ENCODE measurements around the gene SUDS3.
A peak's percentile ranks its signal among the peaks of the same experiment; 100 is the strongest.

SUDS3 gene

GRCh38 chr12:118356809-118357256 is 19.5 kb upstream of the SUDS3 start:
- DNase-seq (ENCODE audit: low read depth): no peak

- no peak for DNase-seq (ENCODE audit: low read depth)
Observed at GRCh38 chr12:118357257-118358007, 18.9 kb upstream of the SUDS3 start.

- DNase-seq (ENCODE audit: low read depth): no peak
Observed at GRCh38 chr12:118358008-118358359, 18.4 kb upstream of the SUDS3 start.

- no peak for DNase-seq (ENCODE audit: low read depth)
Observed at GRCh38 chr12:118358612-118359540, 17.5 kb upstream of the SUDS3 start.

GRCh38 chr12:118359541-118359915 is 16.8 kb upstream of the SUDS3 start:
- DNase-seq (ENCODE audit: low read depth): no peak

GRCh38 chr12:118361092-118361404 is 15.3 kb upstream of the SUDS3 start:
- no peak for DNase-seq (ENCODE audit: low read depth)

GRCh38 chr12:118361889-118362288 is 14.5 kb upstream of the SUDS3 start:
- no peak for DNase-seq (ENCODE audit: low read depth)

- DNase-seq (ENCODE audit: low read depth): no peak
Observed at GRCh38 chr12:118368821-118369220, 7.5 kb upstream of the SUDS3 start.

GRCh38 chr12:118370601-118371000 is 5.8 kb upstream of the SUDS3 start:
- DNase-seq (ENCODE audit: low read depth): no peak

GRCh38 chr12:118371321-118372282 is 4.8 kb upstream of the SUDS3 start:
- DNase-seq (ENCODE audit: low read depth): no peak

- DNase-seq (ENCODE audit: low read depth): peak; percentile 95
Observed at GRCh38 chr12:118372541-118373495, 3.5 kb upstream of the SUDS3 start, which contains the start of gene TAOK3. TSS of gene TAOK3 (minus strand) at chr12:118372907. CDS start at chr12:118255567, 117,340 bp downstream.

- DNase-seq (ENCODE audit: low read depth): no peak
Observed at GRCh38 chr12:118373616-118374015, 2.7 kb upstream of the SUDS3 start.

GRCh38 chr12:118374126-118374725 is 2.1 kb upstream of the SUDS3 start:
- no peak for DNase-seq (ENCODE audit: low read depth)

- DNase-seq (ENCODE audit: low read depth): no peak
Observed at GRCh38 chr12:118374909-118375308, 1.4 kb upstream of the SUDS3 start.

GRCh38 chr12:118375348-118375747 is 1.0 kb upstream of the SUDS3 start:
- DNase-seq (ENCODE audit: low read depth): no peak

- no peak for DNase-seq (ENCODE audit: low read depth)
Observed at GRCh38 chr12:118377021-118377883, 897 bp downstream of the SUDS3 start.

GRCh38 chr12:118377884-118378470 is 1.6 kb downstream of the SUDS3 start:
- DNase-seq (ENCODE audit: low read depth): peak; percentile 56

GRCh38 chr12:118391424-118391823 is 15.1 kb downstream of the SUDS3 start:
- DNase-seq (ENCODE audit: low read depth): no peak

- DNase-seq (ENCODE audit: low read depth): no peak
Observed at GRCh38 chr12:118391836-118392235, 15.5 kb downstream of the SUDS3 start.
